GM23248 (cell line): Measurements from ENCODE around the gene CCDC81.

Source experiments
- EZH2 ChIP-seq: fragments of 200-600 bp; sonication (generic); IDR thresholded peaks from 2 replicates; pipeline ENCODE4 v1.6.1; 2018; ENCODE audit warnings: antibody characterized with exemption, mild to moderate bottlenecking; ENCODE audit not compliant: insufficient read depth, poor library complexity, severe bottlenecking
- EZH2phosphoT487 ChIP-seq: fragments of 200-600 bp; sonication (generic); IDR thresholded peaks from 2 replicates; pipeline ENCODE4 v1.6.1; 2018; ENCODE audit warnings: antibody characterized with exemption, moderate library complexity, mild to moderate bottlenecking, low read depth; ENCODE audit not compliant: insufficient read depth

- no peak for TF ChIP-seq EZH2phosphoT487
- no peak for TF ChIP-seq EZH2
Measured at GRCh38 chr11:86418106-86418505, 43.4 kb downstream of the CCDC81 start.
